ENCODE measurements around the gene SH3GL2. TPM values are rescaled to one million over a fixed set of nuclear protein-coding genes. Genes with fewer than 3 reads are reported as not detected.

SH3GL2 gene
- not detected in 2 replicates for total RNA-seq (2014; rRNA removed; shearing (Covaris generic); ENCODE audit: low replicate concordance)

DNA sequence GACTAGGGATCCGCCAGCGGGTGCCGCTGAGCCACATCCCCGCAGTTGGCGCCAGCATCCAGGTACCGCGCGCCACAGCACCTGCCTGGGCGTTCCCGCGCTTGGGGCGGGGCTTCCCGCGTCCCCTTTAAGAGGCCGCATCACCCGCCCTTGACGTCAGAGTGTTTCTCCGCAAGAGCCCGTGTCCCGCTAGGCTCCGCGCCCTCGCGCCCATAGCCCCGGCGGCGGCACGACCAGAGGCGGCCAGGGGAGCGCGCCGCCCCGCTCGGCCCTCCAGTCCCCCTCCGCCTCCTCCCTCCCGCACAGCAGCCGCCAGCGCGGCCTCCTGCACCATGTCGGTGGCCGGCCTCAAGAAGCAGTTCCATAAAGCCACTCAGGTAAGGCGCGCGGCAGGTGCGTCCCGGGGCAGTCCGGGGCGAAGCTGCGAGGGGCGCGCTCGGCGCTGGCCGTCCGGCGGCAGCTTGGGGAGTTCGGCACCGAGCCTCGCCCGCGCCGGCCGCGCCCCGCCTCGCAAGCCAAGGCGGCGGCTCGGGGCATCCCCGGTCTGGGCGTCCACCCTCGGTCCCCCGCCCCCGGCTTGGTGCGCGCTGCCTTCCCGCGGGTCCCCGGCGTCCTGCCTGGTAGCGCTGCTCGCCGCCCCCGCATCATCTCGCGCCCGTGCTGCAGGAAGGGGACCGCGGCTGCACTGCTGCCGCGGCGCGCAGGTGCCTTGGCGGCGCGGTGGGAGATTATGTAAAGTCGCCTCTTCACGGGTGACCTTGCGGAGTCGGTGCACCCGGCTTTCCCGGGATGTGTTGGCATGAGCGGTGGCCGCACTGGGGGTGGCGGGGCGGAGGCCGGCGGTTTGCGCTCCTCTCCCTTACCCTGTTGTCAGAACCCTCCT is at the start of gene SH3GL2:
Gene SH3GL2 (plus strand): TSS at position 156 of the 883 bp plus-strand sequence.
- Histone ChIP-seq H3K9me3 (no peaks in the 10 kb centered on the region), H3K27me3 (peaks cover 49% of the 10 kb centered on the region)
- peak; percentile 43 for DNase-seq

GRCh38 chr9:17531642-17532254 is 47.1 kb upstream of the SH3GL2 start:
- Histone ChIP-seq H3K36me3 (no peaks in the 10 kb centered on the region), H3K27me3 (peaks cover 12% of the 10 kb centered on the region; the same call in 1 of the 2 replicates), H3K9me3 (no peaks in the 10 kb centered on the region), H3K4me3 (no peak overlapping the region)
- peak; percentile 22 for DNase-seq

More for the DNA sequence above, at the start of gene SH3GL2:
- Histone ChIP-seq H3K4me3 (peak within 1 kb of the TSS; percentile 24), H3K36me3 (no peaks in the 10 kb centered on the region)

GRCh38 chr9:17532461-17532860 is 46.4 kb upstream of the SH3GL2 start:
- peaks cover 12% of the 10 kb centered on the region; the same call in 1 of the 2 replicates for H3K27me3 ChIP-seq
- no peaks in the 10 kb centered on the region for H3K36me3 ChIP-seq
- no peak overlapping the region for H3K4me3 ChIP-seq
- H3K9me3 ChIP-seq, result no peaks in the 10 kb centered on the region
- DNase-seq, result no peak

DNA sequence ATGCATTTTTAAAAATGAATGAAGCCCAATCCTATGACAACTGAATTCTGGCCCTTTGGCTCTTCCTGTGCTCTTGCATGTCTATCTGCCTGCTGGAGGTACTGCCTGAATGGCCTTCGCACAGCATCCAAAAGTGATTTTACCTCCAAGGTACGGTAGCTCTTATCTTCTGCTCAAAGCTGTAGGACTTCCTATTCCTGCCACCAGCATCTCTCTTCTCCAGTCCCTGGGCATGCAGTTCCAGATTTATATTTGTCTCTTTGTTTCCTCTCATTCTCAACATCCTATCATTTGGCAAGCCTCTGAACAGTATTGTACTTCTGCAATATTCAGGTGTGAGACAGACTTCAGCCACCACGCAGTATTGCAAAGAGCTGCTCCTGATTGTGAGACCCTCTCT is 43.7 kb upstream of the SH3GL2 start:
- no peaks in the 10 kb centered on the region for H3K9me3 ChIP-seq

GRCh38 chr9:17536027-17536426 is 42.8 kb upstream of the SH3GL2 start:
- Histone ChIP-seq H3K4me3 (no peak overlapping the region), H3K9me3 (no peaks in the 10 kb centered on the region), H3K36me3 (no peaks in the 10 kb centered on the region), H3K27me3 (peaks cover 12% of the 10 kb centered on the region; the same call in 1 of the 2 replicates)
- no peak for DNase-seq

More for the DNA sequence above, 43.7 kb upstream of the SH3GL2 start:
- H3K4me3 ChIP-seq, result no peak overlapping the region
- no peak for DNase-seq
- peaks cover 12% of the 10 kb centered on the region; the same call in 1 of the 2 replicates for H3K27me3 ChIP-seq
- no peaks in the 10 kb centered on the region for H3K36me3 ChIP-seq

DNA sequence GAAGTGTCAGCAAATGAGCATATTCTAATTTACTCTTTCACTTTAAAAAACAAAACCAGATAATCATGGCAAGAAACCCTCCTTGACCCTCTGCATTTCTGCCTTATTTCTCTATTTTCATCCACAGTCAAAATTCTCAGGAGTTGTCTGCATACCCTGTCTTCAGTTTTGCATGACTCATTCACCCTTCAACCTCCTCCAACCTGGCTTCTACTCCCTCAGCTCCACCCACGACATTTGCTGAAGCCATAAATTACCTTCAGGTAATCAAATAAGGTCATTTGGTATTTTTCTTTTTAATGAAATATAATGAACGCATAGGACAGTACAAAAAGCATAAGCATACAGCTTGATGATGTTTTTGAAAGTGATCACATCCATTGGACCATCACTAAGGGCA is 27.8 kb upstream of the SH3GL2 start:
- no peak overlapping the region for H3K4me3 ChIP-seq
- no peaks in the 10 kb centered on the region for H3K36me3 ChIP-seq
- no peaks in the 10 kb centered on the region for H3K9me3 ChIP-seq
- no peaks in the 10 kb centered on the region for H3K27me3 ChIP-seq
- DNase-seq, result no peak

DNA sequence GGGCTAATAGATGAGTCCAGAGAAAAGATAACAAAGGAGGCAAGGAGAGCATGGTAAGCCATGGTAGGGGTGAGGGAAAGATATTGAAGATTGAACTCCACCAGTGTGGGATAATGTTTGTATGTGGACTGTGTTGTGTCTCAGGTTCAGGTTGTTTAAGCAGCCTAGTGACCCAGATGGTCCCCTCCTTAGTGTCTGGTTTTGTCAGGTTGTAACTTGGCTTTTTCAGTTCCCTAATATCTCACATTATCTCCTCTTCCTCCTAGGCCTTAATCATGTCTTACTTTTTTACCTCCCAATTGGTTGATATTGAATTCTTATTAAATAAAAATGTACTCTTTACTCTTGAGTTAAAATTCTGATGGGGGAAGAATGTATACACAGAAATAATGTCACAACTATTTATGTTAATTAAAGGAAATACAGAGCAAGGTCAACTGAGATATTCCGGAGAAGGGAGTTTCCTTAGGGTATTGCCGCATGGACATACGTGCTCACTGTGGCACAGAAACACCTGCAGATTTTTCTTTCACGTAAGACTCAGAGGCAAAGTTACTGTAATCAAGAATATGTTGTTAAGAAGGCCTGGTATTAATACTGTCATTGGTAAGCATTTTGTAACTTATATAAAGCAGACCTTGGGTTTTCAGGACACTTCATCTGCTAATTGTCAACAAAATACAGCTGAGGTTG is 23.4 kb upstream of the SH3GL2 start:
- Histone ChIP-seq H3K4me3 (no peak overlapping the region), H3K36me3 (no peaks in the 10 kb centered on the region)

DNA sequence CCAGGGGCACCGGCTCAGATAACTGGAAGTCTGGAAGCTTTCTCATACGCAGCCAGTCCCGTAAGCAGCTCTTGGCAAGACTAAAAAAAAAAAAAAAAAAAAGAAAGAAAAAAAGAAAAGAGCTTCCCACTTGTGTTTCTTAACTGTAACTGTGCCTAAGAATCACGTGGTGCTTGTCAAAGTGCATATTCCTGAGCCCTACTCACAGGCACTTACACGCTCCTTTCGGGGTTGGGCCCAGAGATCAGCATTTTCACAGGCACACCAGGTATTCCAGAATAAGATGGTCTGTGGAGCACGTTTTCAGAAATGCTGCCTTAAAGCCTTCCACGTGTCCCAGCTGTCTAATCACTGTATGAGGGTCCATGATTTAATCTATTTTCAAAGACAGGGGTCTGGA is 22.6 kb upstream of the SH3GL2 start:
- Histone ChIP-seq H3K9me3 (no peaks in the 10 kb centered on the region), H3K4me3 (no peak overlapping the region), H3K36me3 (no peaks in the 10 kb centered on the region), H3K27me3 (no peaks in the 10 kb centered on the region; the same call in 1 of the 2 replicates)
- DNase-seq, result no peak

More for the DNA sequence above, 23.4 kb upstream of the SH3GL2 start:
- Histone ChIP-seq H3K9me3 (no peaks in the 10 kb centered on the region), H3K27me3 (no peaks in the 10 kb centered on the region; the same call in 1 of the 2 replicates)
- no peak for DNase-seq

GRCh38 chr9:17556935-17557334 is 21.9 kb upstream of the SH3GL2 start:
- no peak for DNase-seq
- Histone ChIP-seq H3K36me3 (no peaks in the 10 kb centered on the region), H3K4me3 (no peak overlapping the region), H3K9me3 (no peaks in the 10 kb centered on the region), H3K27me3 (no peaks in the 10 kb centered on the region; the same call in 1 of the 2 replicates)

GRCh38 chr9:17571825-17572224 is 7.0 kb upstream of the SH3GL2 start:
- H3K4me3 ChIP-seq, result no peak overlapping the region
- no peaks in the 10 kb centered on the region for H3K36me3 ChIP-seq
- H3K27me3 ChIP-seq, result peaks cover 18% of the 10 kb centered on the region
- no peak for DNase-seq
- H3K9me3 ChIP-seq, result no peaks in the 10 kb centered on the region

GRCh38 chr9:17574342-17574741 is 4.5 kb upstream of the SH3GL2 start:
- Histone ChIP-seq H3K36me3 (no peaks in the 10 kb centered on the region), H3K4me3 (no peak overlapping the region), H3K9me3 (no peaks in the 10 kb centered on the region), H3K27me3 (peaks cover 34% of the 10 kb centered on the region)
- DNase-seq, result no peak

GRCh38 chr9:17578577-17578910 is 322 bp upstream of the SH3GL2 start:
- no peaks in the 10 kb centered on the region for H3K36me3 ChIP-seq
- DNase-seq, result no peak
- peaks cover 54% of the 10 kb centered on the region for H3K27me3 ChIP-seq
- H3K9me3 ChIP-seq, result no peaks in the 10 kb centered on the region
- peak overlapping the region; percentile 24 for H3K4me3 ChIP-seq

DNA sequence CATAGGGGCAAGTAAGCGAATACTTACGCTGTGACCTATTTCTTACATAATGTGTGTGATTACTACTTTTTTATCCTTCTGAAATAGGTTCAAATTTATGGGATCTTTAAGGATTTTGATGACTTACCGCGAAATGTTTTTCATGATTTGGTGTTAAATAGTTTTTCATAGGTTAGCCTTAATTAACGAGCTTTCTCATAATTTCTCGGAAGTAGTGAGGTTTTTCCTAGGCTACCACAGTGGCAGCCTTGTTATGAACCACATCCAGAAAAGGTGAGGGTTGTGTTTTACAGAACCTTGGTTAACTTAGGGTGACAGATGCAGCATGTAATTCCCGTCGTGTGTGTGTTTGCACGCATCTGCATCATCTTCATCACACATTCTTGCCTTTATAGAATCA is 1.3 kb downstream of the SH3GL2 start:
- no peak overlapping the region for H3K4me3 ChIP-seq
- no peaks in the 10 kb centered on the region for H3K36me3 ChIP-seq
- H3K9me3 ChIP-seq, result no peaks in the 10 kb centered on the region
- H3K27me3 ChIP-seq, result peaks cover 44% of the 10 kb centered on the region
- no peak for DNase-seq

DNA sequence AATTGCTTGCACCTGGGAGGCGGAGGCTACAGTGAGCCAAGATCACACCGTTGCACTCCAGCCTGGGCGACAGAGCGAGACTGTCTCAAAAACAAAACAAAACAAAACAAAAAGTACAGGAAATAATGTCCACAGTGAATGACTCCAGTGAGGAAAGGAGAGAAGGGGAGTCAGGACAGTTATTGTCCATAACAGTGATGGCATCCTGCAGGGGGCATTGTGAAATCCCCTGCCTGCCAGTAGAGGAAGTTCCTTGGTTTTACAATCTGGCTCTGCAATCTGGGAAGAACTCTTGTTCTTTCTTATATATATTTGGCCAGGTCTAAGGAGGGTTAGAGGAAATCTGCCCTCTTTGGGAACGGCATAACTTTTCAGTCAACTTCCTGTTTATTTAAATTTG is 8.2 kb downstream of the SH3GL2 start:
- Histone ChIP-seq H3K4me3 (no peak overlapping the region), H3K27me3 (no peaks in the 10 kb centered on the region; the same call in 1 of the 2 replicates), H3K36me3 (no peaks in the 10 kb centered on the region), H3K9me3 (no peaks in the 10 kb centered on the region)
- DNase-seq, result no peak

- no peak for DNase-seq
- H3K4me3 ChIP-seq, result no peak overlapping the region
- H3K36me3 ChIP-seq, result no peaks in the 10 kb centered on the region
- no peaks in the 10 kb centered on the region for H3K9me3 ChIP-seq
- no peaks in the 10 kb centered on the region; the same call in 1 of the 2 replicates for H3K27me3 ChIP-seq
Measured at GRCh38 chr9:17588395-17588794, 9.5 kb downstream of the SH3GL2 start.

DNA sequence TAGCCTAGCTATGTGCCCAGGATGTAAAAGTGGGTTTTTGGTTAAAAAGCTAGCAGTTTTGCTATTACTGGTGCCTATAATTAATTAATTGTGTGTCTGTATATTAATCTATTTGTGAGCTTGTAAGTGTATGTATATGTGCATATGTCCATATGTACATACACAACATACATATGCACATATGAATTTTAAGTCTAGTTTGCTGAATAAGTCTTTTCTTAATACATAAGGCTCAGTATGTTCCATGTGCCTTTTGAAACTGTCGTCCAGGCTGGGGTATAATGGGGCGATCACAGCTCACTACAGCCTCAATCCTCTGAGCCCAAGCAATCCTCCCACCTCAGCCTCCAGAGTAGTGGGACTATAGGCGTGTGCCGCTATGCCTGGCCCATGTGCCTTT is 10.1 kb downstream of the SH3GL2 start:
- peaks cover 2% of the 10 kb centered on the region; the same call in 1 of the 2 replicates for H3K27me3 ChIP-seq
- H3K36me3 ChIP-seq, result no peaks in the 10 kb centered on the region
- no peaks in the 10 kb centered on the region for H3K9me3 ChIP-seq
- DNase-seq, result no peak
- H3K4me3 ChIP-seq, result no peak overlapping the region

DNA sequence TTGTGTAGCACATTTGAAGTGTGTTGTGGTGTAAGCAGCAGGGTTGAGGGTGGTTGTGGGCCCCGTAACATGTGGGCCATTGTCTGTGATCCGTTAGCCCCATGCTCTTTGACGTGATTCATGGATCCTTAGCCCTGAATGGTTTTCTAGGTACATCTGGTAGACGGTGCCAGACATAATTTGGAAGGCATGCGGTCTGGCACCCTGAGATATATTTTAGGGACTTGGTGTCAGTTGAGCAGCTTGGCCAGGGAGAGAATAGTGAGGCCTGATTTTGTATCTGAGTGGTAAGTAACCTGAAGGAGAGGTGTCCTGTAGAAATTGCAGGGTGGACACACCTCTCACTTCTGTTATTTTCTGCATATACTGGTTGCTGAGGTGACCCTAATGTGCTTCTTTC is 10.9 kb downstream of the SH3GL2 start:
- H3K4me3 ChIP-seq, result no peak overlapping the region
- peaks cover 6% of the 10 kb centered on the region; the same call in 1 of the 2 replicates for H3K27me3 ChIP-seq
- no peak for DNase-seq
- no peaks in the 10 kb centered on the region for H3K9me3 ChIP-seq
- H3K36me3 ChIP-seq, result no peaks in the 10 kb centered on the region

Measured in MG63 (cell line).